DMS 273 (cell line): Measurements from ENCODE around the gene CABCOCO1.
A peak's percentile ranks its signal among the peaks of the same experiment; 100 is the strongest.

Experiments used
- DNase-seq: peaks from one replicate; lab custom pipeline; 2025; ENCODE audit not compliant: unreplicated experiment; lab: John Stamatoyannopoulos, UW

The CABCOCO1 gene

DNA sequence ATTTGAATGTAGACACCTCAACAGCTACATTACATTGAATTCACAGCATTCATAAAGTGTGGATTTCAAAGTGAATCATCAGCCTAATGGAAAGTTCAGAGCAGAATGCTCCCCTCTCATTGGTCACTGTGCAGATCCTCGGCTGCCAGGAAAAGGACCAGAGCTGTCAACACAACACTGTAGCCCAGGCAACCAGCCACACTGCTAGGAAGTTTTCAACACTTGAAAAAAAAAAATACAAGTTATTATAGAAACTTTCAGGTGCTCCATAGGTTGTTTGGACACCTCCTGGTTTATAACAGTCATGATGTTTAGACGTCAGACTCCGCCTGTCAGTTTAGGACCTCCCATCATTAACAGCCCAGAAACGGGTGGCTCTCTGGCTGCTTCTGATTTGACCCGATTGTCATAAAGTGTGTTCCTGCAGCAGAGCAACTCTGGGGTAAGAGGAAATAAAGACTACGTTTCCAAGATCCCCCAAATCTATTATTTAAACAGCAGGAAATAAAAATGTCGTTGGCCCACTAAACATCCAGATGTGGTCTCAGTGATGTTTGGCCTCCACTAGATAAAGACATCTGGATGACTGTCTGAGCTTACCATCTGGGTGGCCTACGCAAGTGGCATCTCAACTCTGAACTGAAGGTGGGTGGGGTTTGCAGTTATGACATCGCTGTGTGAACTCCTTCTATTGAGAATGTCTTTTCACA lies 117.4 kb downstream of the CABCOCO1 start:
- DNase-seq = no peak

DNA sequence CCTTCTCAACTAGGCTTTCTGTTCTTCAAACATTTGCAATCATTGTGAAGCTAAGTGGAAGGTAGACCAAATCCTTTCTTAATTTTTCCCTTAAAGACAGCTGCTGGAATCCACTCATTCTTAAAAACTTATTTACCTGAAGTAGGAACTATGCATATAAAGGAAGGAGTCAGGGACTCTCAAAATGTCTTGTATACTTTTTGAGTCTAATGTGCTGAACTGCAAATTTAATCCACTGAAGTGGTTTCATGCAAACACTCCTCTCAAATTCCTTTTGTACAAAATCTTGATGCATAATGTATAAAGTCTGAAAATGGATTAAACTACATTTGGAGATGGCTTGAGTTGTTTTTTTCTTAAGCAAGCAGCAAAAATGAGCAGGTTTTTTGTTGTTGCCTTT lies 118.0 kb downstream of the CABCOCO1 start:
- DNase-seq = no peak

DNA sequence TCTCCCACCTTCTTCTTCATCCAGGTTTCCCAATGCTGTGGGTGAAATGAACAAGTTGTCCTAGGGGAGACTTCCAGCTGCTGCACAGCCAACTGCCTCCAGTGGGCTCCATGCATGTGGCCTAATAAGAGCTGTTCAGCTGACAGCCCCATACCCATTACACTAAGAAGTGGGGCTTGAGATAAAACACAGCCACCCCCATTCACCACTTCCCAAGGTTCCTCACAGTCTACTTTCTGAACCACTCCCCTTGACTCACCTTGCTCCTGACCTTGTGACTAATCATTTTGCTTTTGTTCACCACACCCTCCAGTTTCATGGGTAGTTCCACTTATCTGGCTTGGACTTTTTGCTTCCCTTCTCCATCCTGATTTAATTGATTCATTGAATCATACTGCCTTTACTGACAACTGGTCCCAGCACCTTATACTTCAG lies 119.3 kb downstream of the CABCOCO1 start:
- no peak for DNase-seq

DNA sequence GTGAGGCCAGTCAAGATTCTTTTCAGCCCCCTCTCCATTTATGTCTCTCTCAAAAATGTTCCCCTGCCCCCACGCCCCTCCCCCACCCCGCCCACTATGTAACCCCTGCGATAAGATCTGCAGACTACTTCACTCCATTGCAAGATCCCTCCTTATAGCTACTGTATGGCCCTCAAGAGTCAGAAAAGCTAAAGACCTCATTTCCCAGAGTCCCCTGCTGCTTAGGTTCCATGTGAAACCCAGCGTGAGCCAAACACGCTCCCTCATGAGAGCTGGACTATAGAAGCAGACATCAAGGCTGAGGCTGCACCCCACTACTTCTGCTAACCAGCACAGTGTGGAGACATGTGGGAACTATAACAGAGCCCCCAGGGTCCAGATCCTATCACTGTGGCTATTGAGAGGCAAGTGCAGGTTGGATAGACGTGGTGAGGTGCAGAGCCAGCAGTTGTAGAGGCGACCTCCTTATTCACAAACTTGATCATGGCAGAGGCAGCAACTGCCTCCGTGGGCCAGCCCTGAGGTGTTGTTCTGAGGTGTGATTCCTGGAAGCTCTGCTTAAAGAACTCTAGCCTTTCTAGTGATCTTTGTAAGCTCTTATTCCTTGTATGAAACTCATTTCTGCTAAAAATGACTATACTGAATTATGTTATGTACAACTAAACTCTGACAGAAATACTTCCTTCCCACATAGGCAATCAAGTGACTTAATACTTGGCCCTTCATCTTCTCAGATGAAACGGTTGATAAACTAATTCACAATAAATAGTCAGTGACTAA lies 121.8 kb downstream of the CABCOCO1 start:
- DNase-seq = no peak

DNA sequence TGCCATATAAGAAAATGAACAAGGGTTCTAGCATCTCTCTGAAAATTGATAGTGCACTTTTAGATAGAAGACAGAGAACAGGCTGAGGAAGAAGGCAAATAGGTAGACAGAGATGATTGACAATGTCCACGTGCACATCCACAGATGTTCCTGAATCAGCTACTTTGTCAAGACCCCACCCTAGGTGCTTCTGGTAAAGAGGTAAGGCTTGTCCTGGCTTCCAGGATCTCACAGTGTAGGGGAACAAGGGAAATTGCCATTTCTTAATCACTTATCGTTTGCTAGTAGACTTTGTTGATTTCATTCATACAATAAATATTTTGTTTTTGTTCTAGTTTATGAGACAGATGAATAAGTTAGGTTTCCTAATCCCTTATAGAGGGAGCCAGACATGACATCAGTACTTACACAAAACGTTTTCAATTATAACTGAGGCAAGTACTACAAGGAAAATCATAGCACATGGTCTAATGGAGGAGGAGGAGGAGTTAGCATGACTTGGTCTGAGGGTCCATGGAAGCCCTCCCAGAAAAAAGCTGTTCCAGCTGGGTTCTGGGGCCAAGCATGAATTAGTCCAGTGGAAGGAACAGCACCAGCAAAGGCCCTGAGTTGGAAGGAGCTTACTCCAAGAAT lies 122.9 kb downstream of the CABCOCO1 start:
- no peak for DNase-seq

DNA sequence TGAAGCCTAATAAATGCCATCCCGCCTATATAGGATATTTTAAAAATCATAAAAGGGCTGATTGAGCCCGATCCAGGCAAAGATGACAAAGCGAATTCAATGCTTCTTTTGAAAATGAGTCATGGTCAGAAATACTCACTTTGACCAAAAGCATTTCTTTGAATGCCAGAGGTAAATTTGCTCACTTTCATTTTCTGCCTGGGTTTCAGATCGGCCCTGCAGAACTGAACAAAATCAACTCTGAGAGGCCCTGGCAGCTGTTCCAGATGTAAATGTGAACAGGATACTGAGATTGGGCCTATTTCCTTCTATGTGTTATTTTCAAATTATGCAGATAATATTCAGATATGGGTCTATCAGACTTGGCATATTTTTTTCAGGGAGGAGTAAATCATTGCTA lies 124.0 kb downstream of the CABCOCO1 start:
- DNase-seq = no peak

DNA sequence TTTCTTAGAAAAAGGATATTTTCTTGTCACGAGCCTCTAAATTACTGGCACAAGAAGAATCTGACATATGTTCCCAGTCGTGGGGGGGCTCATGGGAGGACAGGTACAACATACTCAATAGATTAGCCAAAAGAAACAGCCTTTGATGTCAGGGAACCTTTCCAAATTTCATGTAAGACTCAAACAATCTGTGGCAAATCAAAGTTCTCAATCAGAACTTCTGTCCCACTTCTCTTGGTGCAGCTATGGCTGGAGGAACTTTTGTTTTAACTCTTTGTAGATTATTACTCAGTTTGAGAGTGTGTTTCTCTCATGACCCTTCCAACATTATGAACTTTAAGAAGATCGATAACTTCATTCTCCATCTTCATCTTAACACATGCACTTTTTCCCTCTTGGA lies 124.4 kb downstream of the CABCOCO1 start:
- DNase-seq = no peak

DNA sequence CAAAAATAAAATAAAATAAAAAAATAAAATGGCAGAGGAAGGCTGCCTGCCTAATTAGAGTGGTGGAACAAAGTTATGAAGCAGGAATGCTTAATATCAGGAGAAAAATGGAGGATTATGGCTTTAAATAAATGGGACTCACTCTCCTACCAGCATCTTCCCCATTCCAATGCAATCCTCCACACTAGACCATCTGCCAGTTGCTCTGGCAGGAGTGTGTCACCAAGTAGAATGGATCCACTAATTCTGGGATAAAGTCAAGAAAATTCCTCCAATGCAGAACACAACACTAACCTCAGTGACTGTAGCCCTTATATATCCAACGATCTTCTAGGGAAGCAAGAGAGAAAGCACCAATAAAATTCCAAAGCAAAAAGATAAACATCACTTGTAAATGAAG lies 126.3 kb downstream of the CABCOCO1 start:
- DNase-seq = no peak

DNA sequence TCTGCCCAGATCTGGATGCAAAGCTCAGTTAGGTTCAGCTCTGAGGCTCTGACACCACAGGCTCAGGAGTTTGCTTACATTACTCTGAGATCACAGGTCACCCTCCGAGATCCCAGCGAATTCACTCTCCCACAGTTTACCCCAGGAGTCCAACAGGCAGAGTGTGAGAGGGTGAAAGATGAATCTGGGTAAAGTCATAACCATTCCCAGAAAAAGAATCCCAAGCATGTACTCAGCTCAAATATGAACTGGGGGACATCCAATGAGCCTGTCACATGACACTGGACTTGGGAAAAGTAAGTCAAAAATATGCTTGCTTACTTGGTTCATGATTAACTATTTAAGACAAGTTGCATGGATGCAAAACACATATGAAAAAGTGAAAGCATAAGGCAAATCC lies 128.5 kb downstream of the CABCOCO1 start:
- no peak for DNase-seq

DNA sequence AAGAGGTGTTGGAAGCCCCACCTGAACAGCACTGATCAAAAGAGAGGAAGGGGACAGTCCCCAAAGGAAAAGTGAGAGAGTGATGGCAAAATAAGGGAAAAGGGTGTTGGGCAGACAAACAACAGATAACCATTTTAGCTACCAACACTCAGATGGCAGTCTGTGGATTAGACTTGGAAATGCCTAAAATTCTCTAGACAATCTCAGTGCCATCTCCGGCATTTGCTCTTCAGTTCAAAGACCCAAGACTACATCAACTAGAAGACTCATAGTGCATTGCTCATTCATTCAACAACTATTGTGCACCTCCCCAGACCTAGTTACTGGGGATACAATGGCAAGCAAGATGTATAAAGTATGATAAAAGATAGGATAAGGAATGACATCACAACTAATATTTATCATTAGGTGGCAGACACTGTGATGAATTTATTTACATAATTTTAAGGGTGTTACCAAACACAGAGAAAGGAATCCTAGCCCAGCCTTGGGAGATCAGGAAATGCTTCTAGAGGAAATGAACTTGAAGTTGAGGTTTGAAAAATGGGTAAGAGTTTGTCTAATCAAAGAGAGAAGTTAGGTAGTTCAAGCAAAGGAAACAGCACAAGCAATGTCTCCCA lies 129.5 kb downstream of the CABCOCO1 start:
- DNase-seq = no peak

DNA sequence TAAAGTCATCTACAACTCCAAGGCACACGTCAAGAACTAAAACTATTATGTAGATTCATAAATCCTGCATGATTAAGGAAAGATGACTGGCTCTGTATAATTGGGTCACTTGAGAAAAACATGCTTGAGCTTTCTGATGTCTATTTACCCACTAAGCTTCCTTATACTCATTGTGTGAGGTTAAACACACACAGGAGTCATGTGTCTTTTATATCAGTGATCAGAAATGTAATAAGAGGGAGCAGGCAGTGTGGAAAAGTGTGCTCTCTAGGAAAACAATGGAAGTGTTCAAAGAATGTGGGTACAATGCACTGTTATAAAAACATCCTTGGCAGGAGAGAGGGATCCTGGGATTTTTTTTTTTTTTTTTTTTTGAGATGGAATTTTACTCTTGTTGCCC lies 130.2 kb downstream of the CABCOCO1 start:
- no peak for DNase-seq

DNA sequence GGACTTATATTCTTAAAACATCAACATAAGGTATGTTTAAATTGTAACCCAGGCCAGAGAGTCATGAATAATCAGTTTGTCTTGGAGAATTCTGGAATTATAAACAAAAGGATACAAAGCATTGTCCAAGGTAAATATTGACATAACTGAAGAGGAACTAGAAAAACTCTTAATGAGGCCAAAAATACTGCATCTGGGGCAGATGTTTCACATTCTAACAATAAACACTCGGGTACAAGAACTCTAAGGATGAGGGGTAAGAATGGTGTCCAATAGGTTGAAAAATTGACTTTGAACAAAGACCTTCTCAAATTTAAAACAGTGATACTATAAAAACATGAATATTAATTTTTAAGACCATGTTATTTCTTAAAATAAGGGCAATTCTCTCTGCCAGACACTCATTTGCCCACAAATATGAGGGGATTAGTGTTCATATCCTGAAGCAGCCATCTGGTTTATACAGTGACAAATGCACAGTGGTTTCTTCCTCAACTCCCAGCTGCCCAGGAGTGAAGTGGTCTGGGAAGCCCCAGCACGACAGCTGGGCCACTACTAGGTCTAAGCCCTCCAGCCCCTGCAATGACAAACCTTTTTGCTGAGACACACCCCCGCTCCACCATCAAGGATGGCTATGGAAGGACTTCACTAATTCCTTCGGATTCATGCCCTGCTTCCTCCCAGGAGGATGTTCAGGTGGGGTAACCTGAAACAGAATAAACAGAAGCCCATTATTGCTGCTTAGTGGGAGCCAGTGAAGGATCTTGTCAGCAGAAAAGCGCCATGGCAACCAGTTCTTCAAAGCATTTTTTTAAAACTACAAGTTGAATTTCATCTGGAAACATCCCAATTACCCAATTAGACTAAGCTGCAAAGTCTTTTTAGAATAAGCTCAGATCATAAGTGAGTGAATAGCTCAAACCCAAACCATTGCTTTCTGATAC lies 131.3 kb downstream of the CABCOCO1 start:
- DNase-seq = peak; percentile 56

DNA sequence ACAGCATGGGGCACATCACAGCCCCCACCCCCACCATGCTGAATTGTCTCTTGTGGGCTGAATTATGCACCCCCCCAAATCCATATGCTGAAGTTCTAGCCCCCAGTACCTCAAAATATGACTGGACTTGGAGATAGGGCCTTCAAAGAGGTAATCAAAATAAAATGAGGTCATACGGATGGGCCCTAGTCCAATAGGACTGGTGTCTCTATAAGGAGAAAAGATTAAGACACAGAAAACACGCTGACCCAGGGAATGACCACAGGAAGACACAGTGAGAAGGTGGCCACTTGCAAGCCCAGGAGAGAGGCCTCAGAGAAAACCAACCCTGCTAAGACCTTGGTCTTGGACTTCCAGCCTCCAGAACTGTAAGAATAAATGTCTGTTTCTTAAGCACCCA lies 132.4 kb downstream of the CABCOCO1 start:
- no peak for DNase-seq

DNA sequence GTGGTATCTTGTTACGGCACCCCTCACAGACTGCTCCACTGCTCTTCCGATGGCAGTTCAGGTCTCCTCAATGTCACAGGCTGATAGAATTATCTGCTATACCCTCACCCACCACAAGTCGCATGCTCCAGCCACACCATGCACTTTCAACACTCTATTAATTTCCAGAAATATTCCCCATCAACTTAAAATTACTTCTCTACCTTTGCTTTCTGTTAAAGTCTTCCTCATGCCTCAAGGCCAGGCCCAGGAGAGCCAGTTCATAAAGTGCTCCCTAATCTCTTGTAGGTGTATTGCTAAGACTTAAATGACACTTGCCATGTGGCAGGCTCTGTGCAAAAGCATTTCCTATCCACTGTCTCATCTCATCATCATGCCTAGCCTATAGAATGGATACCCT lies 132.8 kb downstream of the CABCOCO1 start:
- DNase-seq = peak; percentile 3

DNA sequence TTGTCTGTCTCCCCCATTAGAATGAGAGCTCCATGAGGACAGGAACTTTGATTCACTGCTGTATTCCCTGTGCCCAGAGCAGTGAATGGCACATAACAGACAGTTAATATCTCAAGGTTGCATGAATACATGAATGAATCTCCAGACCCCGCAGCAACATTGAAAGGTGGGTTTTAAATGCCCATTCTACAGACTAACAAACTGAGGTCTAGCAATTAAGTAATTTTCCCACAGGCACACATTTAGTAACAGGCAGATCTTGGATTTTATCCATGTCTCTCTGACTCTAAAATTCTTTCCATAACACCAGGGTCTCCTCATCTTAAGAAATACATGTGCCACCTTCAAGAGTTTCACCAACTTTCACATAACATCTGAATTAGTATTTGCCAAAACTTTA lies 134.1 kb downstream of the CABCOCO1 start:
- DNase-seq = no peak

DNA sequence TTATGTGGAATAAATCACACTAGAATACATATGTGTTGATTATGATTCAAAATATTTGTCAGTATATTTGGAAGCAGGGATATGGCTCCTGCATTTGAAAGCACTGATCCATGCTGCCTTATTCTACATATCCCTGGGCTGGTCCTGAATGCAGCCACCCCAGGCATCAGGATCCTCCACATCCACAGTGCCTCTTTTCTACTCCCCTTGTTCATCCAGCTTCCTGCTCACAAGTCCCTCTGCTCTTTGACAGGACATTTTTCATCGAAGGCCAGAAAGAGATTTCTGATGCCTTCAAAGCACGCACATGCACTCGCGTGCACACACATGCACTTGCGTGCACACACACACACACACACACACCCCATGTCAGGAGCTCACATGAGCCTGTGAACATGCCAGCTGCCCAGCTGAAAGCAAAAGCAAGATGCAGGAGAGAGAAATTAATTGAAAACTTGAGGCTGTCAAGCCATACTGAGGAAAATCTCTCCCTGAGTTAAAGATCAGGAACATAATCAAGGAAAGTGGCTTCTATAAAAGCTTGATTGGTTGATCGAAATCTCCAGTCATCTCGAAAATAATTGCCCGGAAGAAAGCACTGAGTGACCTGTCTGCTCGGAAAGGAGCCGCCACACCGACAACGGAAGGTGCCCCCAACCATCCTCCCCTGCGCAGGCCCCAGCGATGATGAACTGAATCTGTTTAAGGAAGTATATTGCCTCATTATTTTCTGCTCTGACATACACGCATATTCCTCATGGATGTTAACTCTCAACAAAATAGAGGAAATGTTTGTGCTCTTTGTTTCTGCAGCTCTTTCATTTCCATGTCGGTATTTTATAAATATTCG lies 134.8 kb downstream of the CABCOCO1 start:
- DNase-seq = no peak

DNA sequence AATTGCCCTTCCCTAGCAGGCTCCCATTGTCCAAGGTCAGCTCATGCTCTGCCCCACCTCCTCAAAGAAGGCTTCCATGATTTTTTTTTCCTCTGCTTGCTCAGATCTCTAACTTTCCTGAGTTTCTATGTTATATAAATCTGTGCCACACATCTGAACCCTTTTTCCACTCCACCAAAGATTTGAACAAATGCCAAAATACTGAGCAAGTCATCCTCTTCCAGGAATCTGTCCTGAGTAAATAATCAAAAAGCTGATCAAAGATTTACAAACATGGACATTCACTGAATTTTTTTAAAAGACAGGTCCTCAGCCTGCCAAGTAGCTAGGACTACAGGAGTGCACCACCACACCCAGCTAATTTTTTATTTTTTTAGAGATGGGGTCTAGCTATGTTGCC lies 136.0 kb downstream of the CABCOCO1 start:
- no peak for DNase-seq

DNA sequence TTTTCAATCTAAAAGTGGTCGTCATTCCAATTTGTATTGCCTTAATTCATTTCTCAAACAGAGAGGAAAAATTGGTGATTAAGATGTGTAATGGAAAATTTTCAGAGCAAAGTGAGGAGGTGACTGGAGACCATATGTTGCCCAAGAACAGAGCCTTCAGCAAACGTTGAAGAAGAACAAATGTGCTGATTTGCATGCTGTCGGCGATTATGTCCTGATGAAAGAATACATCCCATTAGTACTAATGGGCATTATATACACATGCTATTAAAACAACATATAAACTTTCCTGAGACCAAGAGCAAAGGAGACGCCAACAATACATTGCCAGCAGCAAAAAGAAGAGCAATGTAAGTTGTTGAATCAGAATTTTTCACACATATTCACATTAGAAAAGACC lies 138.8 kb downstream of the CABCOCO1 start:
- no peak for DNase-seq

DNA sequence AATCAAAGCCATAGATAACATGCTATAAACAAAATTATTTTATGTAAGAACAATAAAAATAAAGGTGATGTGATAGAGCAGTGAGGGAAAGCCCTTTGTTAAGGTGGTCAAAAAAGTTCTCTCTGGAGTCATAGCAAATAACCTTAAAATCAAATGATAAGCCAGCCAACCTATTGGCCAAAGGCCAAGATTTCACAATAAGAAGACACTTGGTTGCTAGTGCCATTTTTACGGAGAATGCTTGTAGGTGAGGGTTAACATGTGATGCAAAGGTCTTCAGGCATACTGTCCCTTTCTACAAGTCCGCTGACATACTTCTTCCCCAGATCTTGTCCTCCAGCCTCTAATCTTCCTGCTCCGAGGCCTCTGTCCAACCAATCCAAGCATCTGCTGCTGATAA lies 140.5 kb downstream of the CABCOCO1 start:
- no peak for DNase-seq

DNA sequence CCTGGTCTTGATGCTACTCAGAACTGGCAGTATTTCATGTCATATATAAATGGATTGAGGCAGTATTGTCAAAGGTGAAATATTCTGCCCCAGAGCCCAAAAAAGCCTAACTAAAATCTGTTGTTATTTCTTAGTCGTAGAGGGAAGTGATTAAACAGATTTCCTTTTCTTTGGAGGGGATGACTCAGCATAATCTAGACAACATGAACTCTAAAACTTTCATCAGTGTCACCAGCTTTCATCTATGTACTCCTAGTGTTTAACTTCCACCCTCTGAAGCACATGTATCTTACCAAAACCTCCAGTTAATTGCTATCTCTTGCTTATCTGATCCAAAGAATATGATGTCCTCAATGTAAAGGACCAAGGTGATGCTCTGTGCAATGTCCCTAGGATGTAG lies 141.7 kb downstream of the CABCOCO1 start:
- DNase-seq = no peak
